ENCODE measurements around the gene SOWAHB.

GRCh38 chr4:76905521-76905920 is 7.6 kb upstream of the SOWAHB start:
- no peak for TF ChIP-seq CTCF (IDR thresholded peaks at IDR 0.05)
- no peak for TF ChIP-seq POLR2A (IDR thresholded peaks at IDR 0.05)

All from lower leg skin (tissue), 3 donors.